ENCODE data around the gene ARFIP1.

GRCh38 chr4:152819026-152819645 lies 39.4 kb downstream of the ARFIP1 start:
- TF ChIP-seq CTCF (IDR thresholded peaks at IDR 0.05 in 4 of 5, conservative IDR thresholded peaks at IDR 0.05 in 1 of 5) (no peak), POLR2A (IDR thresholded peaks at IDR 0.05) (no peak)

All from gastrocnemius medialis (tissue), 4 donors.